Measurements from ENCODE around the gene PAX5.

The PAX5 gene

DNA sequence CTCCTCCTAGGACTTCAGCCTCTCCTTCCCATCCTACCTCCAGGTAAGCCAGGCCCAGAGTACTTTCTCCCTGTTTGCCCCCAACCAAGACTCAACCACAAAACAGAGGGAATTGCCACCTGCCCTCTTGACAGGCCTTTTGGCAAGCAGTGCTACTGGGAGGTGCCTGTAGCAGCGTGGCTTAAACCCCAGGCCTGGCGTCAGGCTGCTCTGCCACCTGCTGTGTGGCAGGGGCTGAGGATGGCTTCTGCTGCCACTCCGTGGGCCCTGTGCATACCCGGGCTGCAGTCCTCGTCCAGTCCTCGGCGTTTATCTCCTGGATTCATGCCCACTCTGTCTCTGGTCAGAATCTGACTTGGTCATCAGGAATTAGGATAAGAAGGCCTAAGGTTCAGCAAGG, 163.1 kb downstream of the PAX5 start:
- TF ChIP-seq, protein P1, sequence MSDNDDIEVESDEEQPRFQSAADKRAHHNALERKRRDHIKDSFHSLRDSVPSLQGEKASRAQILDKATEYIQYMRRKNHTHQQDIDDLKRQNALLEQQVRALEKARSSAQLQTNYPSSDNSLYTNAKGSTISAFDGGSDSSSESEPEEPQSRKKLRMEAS (IDR thresholded peaks at IDR 0.05): no peak
- TF ChIP-seq EGR1 (IDR thresholded peaks at IDR 0.05) (no peak), RAD21 (IDR thresholded peaks at IDR 0.05; ENCODE audit: low read depth) (no peak), EP300 (IDR thresholded peaks at IDR 0.05; ENCODE audit: borderline replicate concordance) (no peak)

DNA sequence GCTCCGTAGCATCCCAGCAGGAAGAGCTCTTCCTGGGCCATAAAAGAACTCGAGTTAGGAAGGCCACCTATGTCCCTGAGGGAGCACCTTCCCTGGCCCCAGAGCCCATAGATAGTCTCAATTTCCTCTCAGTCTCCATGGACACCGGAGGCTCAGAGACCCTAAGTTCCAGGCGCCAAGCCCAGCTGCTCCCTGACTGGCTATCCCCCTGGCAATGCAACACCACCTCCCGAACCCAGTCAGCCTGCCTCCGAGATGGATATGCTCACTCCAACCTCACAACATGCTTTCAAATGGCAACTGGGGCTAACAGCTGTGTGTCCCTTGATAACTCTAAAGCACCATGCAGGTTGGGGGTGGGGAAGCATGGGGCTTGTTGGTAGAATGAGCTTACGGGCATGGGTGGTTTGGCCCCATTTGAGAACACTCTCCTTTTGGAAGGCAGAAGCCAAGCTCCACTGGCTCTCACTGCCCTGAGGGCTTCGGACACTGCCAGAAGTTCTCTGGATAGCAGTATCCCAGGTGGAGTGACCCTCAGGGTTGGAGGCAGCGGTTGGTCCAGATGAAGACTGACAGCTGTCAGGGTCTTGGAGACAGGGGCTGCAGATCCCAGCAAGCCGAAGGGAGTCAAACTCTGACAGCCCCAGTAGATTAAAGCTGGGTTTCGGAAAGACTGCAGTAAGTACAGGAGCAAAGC, 165.3 kb downstream of the PAX5 start:
- no peak for TF ChIP-seq CEBPB (IDR thresholded peaks at IDR 0.05)
- TF ChIP-seq, protein P2, sequence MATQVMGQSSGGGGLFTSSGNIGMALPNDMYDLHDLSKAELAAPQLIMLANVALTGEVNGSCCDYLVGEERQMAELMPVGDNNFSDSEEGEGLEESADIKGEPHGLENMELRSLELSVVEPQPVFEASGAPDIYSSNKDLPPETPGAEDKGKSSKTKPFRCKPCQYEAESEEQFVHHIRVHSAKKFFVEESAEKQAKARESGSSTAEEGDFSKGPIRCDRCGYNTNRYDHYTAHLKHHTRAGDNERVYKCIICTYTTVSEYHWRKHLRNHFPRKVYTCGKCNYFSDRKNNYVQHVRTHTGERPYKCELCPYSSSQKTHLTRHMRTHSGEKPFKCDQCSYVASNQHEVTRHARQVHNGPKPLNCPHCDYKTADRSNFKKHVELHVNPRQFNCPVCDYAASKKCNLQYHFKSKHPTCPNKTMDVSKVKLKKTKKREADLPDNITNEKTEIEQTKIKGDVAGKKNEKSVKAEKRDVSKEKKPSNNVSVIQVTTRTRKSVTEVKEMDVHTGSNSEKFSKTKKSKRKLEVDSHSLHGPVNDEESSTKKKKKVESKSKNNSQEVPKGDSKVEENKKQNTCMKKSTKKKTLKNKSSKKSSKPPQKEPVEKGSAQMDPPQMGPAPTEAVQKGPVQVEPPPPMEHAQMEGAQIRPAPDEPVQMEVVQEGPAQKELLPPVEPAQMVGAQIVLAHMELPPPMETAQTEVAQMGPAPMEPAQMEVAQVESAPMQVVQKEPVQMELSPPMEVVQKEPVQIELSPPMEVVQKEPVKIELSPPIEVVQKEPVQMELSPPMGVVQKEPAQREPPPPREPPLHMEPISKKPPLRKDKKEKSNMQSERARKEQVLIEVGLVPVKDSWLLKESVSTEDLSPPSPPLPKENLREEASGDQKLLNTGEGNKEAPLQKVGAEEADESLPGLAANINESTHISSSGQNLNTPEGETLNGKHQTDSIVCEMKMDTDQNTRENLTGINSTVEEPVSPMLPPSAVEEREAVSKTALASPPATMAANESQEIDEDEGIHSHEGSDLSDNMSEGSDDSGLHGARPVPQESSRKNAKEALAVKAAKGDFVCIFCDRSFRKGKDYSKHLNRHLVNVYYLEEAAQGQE (IDR thresholded peaks at IDR 0.05; ENCODE audit: low read depth): no peak
- no peak for TF ChIP-seq CREB1 (IDR thresholded peaks at IDR 0.05; ENCODE audit: low read depth)
- no peak for TF ChIP-seq NFIC (IDR thresholded peaks at IDR 0.05)
- no peak for TF ChIP-seq RAD21 (IDR thresholded peaks at IDR 0.05; ENCODE audit: low read depth)
- no peak for TF ChIP-seq ZBTB7A (IDR thresholded peaks at IDR 0.05; ENCODE audit: low read depth)
- no peak for TF ChIP-seq EP300 (IDR thresholded peaks at IDR 0.05; ENCODE audit: borderline replicate concordance)
- TF ChIP-seq TAF1 (IDR thresholded peaks at IDR 0.05; ENCODE audit: low read depth): no peak
- TF ChIP-seq, protein P1 (IDR thresholded peaks at IDR 0.05): no peak
- TF ChIP-seq, protein P3, sequence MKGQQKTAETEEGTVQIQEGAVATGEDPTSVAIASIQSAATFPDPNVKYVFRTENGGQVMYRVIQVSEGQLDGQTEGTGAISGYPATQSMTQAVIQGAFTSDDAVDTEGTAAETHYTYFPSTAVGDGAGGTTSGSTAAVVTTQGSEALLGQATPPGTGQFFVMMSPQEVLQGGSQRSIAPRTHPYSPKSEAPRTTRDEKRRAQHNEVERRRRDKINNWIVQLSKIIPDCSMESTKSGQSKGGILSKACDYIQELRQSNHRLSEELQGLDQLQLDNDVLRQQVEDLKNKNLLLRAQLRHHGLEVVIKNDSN (IDR thresholded peaks at IDR 0.05): no peak
- TF ChIP-seq EGR1 (IDR thresholded peaks at IDR 0.05): no peak
- no peak for TF ChIP-seq FOXM1 (IDR thresholded peaks at IDR 0.05; ENCODE audit: borderline replicate concordance, low read depth)
- no peak for TF ChIP-seq TEAD4 (IDR thresholded peaks at IDR 0.05)
- TF ChIP-seq YY1 (IDR thresholded peaks at IDR 0.05; ENCODE audit: low read depth): no peak
- TF ChIP-seq TCF12 (IDR thresholded peaks at IDR 0.05; ENCODE audit: low read depth): no peak

DNA sequence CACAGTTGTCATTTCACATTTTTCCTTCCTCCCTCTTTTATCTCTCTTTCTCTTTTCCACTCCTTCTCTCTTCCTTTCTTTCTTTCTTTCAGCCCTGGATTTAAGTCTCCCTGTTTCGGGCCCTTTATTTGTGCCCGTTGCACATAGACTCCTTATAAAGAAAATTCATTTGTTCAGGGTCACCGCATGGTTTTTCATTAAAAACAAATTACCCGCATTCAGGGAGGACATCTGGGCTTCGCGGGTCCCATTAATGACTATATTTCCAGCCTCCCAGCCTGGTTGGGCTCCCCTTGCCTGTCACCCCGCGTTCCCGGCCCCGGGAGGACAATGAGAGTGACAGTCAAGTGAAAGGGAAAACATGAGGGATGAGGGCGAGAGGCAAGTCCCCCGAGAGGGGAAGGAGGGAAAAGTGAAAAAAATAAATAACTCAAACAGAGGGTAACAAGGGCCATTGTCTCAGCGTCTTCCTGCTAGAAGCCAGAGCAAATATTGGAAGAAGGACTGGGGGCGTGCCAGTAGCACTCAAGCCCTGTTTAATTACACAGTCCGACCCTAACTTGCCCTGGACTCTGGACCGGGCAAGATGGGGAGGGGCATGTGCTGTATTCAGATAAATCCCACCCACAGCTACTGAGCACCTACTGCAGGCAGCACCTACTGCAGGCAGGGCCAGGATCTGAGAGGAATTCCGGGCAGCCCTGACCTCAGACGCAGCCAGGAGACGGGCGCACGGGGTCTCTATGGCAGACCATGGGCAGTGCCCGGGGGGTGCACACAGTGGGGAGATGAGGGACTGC, 166.2 kb downstream of the PAX5 start:
- TF ChIP-seq TEAD4 (IDR thresholded peaks at IDR 0.05): no peak
- TF ChIP-seq, protein P3 (IDR thresholded peaks at IDR 0.05): no peak
- no peak for TF ChIP-seq FOXM1 (IDR thresholded peaks at IDR 0.05; ENCODE audit: borderline replicate concordance, low read depth)
- TF ChIP-seq, protein P1 (IDR thresholded peaks at IDR 0.05): no peak
- no peak for TF ChIP-seq TAF1 (IDR thresholded peaks at IDR 0.05; ENCODE audit: low read depth)
- TF ChIP-seq, protein P2 (IDR thresholded peaks at IDR 0.05; ENCODE audit: low read depth): no peak
- no peak for TF ChIP-seq EP300 (IDR thresholded peaks at IDR 0.05; ENCODE audit: borderline replicate concordance)
- TF ChIP-seq CREB1 (IDR thresholded peaks at IDR 0.05; ENCODE audit: low read depth): no peak
- TF ChIP-seq NFIC (IDR thresholded peaks at IDR 0.05): no peak
- no peak for TF ChIP-seq EGR1 (IDR thresholded peaks at IDR 0.05)
- no peak for TF ChIP-seq CEBPB (IDR thresholded peaks at IDR 0.05)
- TF ChIP-seq RAD21 (IDR thresholded peaks at IDR 0.05; ENCODE audit: low read depth): no peak
- TF ChIP-seq ZBTB7A (IDR thresholded peaks at IDR 0.05; ENCODE audit: low read depth): no peak

DNA sequence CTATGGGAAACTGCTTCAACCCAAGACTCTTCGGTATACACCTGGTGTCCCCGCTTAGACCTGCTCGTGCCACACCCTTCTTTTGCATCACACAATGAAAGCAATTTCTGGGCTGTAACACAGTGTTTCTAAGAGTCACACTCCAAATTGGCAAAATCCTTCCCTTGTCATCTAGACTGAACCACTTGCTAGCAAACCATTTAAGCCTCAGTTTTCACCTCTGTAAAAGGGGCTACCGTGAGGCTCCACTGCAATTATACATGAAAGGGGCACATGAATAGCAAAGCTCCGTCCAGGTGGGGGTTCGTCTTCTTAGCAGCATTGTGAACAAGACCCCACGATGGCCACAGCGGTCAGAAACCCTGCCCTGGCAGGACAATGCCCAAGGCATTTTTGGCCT, 166.8 kb downstream of the PAX5 start:
- TF ChIP-seq NFIC (IDR thresholded peaks at IDR 0.05): no peak
- TF ChIP-seq, protein P1 (IDR thresholded peaks at IDR 0.05): no peak

DNA sequence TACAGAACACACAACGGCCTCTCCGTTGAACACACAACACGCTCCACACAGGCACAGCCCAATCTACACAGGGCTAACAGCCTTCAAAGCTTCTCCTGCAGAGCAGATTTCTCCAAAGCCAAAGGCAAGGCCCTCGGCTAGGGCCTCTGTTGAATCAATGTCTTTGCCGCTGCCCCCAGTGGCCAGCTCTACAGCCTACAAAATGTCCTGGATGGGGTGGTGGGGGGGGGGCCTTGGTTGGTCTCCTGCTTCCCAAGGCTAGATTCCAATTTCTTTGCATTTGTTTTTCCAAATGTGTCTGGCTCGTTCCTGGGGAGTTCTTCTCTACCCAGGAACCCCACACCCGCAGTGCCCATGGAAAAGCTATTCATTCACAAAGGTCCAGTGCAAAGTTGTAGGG, 167.2 kb downstream of the PAX5 start:
- TF ChIP-seq, protein P3 (IDR thresholded peaks at IDR 0.05): no peak
- TF ChIP-seq TAF1 (IDR thresholded peaks at IDR 0.05; ENCODE audit: low read depth): no peak
- TF ChIP-seq RAD21 (IDR thresholded peaks at IDR 0.05; ENCODE audit: low read depth): no peak
- TF ChIP-seq TEAD4 (IDR thresholded peaks at IDR 0.05): no peak
- TF ChIP-seq FOXM1 (IDR thresholded peaks at IDR 0.05; ENCODE audit: borderline replicate concordance, low read depth): no peak
- TF ChIP-seq, protein P1 (IDR thresholded peaks at IDR 0.05): no peak
- TF ChIP-seq CREB1 (IDR thresholded peaks at IDR 0.05; ENCODE audit: low read depth): no peak
- TF ChIP-seq EGR1 (IDR thresholded peaks at IDR 0.05): no peak
- no peak for TF ChIP-seq YY1 (IDR thresholded peaks at IDR 0.05; ENCODE audit: low read depth)
- TF ChIP-seq ZBTB7A (IDR thresholded peaks at IDR 0.05; ENCODE audit: low read depth): no peak
- TF ChIP-seq EP300 (IDR thresholded peaks at IDR 0.05; ENCODE audit: borderline replicate concordance): no peak
- TF ChIP-seq NFIC (IDR thresholded peaks at IDR 0.05): no peak
- TF ChIP-seq CEBPB (IDR thresholded peaks at IDR 0.05): no peak
- TF ChIP-seq TCF12 (IDR thresholded peaks at IDR 0.05; ENCODE audit: low read depth): no peak
- TF ChIP-seq, protein P2 (IDR thresholded peaks at IDR 0.05; ENCODE audit: low read depth): no peak
